Retinal pigment epithelial cell (primary cell): ENCODE results near the gene RAD17.
"Not testable (repeated sequence)": the region's sequence is repeated elsewhere in the genome, so short reads cannot be mapped to it uniquely, and the experiment has no call there.

ENCODE experiments used
- DNase-seq: peaks from one replicate; pipeline ENCODE4 v3.0.0-alpha.2; 2010; ENCODE audit warnings: low read depth
- H3K4me3 ChIP-seq: 2 replicates; pipeline ENCODE4 v1.5.1; 2011; ENCODE audit warnings: mild to moderate bottlenecking, low read length, control low read depth, moderate library complexity
- TF ChIP-seq, protein P1 (sequence below): conservative IDR thresholded peaks from 2 replicates; pipeline ENCODE4 v1.5.1; 2011; ENCODE audit warnings: low read depth, low read length, control low read depth, inconsistent platforms

Gene RAD17

GRCh38 chr5:69364850-69365249, 4.8 kb upstream of the RAD17 start:
- TF ChIP-seq, protein P1, sequence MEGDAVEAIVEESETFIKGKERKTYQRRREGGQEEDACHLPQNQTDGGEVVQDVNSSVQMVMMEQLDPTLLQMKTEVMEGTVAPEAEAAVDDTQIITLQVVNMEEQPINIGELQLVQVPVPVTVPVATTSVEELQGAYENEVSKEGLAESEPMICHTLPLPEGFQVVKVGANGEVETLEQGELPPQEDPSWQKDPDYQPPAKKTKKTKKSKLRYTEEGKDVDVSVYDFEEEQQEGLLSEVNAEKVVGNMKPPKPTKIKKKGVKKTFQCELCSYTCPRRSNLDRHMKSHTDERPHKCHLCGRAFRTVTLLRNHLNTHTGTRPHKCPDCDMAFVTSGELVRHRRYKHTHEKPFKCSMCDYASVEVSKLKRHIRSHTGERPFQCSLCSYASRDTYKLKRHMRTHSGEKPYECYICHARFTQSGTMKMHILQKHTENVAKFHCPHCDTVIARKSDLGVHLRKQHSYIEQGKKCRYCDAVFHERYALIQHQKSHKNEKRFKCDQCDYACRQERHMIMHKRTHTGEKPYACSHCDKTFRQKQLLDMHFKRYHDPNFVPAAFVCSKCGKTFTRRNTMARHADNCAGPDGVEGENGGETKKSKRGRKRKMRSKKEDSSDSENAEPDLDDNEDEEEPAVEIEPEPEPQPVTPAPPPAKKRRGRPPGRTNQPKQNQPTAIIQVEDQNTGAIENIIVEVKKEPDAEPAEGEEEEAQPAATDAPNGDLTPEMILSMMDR = no peak
- H3K4me3 ChIP-seq = no peak overlapping the region
- no peak for DNase-seq

GRCh38 chr5:69367697-69368279, 1.8 kb upstream of the RAD17 start:
- DNase-seq = no peak
- H3K4me3 ChIP-seq = peak overlapping the region; percentile 69
- TF ChIP-seq, protein P1 = no peak

- H3K4me3 ChIP-seq = peak overlapping the region; percentile 69
- peak; percentile 8 for DNase-seq
- TF ChIP-seq, protein P1 = no peak
These were observed 919 bp upstream of the RAD17 start for GRCh38 chr5:69368458-69369339.

DNA sequence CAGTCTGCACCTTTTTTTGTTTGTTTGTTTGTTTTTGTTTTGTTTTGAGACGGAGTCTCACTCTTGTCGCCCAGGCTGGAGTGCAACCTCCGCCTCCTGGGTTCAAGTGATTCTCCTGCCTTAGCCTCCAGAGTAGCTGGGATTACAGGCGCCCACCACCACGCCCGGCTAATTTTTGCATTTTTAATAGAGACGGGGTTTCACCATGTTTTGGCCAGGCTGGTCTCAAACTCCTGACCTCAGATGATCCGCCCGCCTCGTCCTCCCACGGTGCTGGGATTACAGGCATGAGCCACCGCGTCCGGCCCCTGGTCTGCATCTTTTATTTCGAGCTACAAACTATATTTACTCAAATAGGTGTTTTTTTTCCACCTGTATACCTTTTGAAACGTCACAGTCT, 717 bp downstream of the RAD17 start:
- peak overlapping the region; percentile 69 for H3K4me3 ChIP-seq
- not testable (repeated sequence) for DNase-seq

DNA sequence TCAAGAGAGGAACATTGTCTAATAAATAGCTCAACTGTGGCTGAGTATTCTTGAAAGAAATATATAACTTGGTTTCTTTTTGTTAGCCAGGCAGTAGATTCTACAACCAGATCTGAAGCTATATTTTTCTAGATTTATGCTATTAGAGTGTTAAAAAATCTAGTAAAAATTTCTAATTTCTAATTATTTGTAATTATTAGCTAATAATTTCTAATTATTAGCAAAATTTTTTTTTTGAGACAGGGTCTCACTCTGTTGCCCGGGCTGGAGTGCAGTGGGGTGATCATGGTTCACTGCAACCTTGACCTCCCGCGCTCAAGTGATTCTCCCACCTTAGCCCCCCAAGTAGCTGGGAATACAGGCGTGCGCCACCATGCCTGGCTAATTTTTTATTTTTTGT, 2.8 kb downstream of the RAD17 start:
- no peak for DNase-seq
- TF ChIP-seq, protein P1 = no peak

GRCh38 chr5:69374911-69375446, 5.4 kb downstream of the RAD17 start:
- TF ChIP-seq, protein P1 = no peak
- H3K4me3 ChIP-seq = no peak overlapping the region
- DNase-seq = no peak

More for the DNA sequence above, 2.8 kb downstream of the RAD17 start:
- no peak overlapping the region for H3K4me3 ChIP-seq

GRCh38 chr5:69378376-69378775, 8.8 kb downstream of the RAD17 start:
- TF ChIP-seq, protein P1 = no peak
- DNase-seq = no peak
- H3K4me3 ChIP-seq = no peak overlapping the region
